Measurements from ENCODE around the gene ERC2. TPM values are rescaled to one million over a fixed set of nuclear protein-coding genes. Genes with fewer than 3 reads are reported as not detected.

Gene ERC2
- total and polyA plus RNA-seq, 2 of the 8 experiments (the other 6 are each of a cell fraction or from before 2014, with no cell fraction given), result 16.4 to 22.8 TPM

- TF ChIP-seq CHD7 (IDR thresholded peaks at IDR 0.05; ENCODE audit: insufficient replicate concordance, low read length) (no peak), TAF7 (optimal IDR thresholded peaks at IDR 0.05; ENCODE audit: borderline replicate concordance, low read depth, low read length) (no peak), RBBP5 (IDR thresholded peaks at IDR 0.05; ENCODE audit: borderline replicate concordance, low read depth, low read length) (no peak), KDM5A (IDR thresholded peaks at IDR 0.05; ENCODE audit: low read length) (no peak)
Measured at GRCh38 chr3:55615694-55616295, 852.5 kb downstream of the ERC2 start (continued).

Measured in H1 (cell line).